HG03139 (cell line): ENCODE data around the gene SYK.
A peak's percentile ranks its signal among the peaks of the same experiment; 100 is the strongest.
"Not testable (repeated sequence)": the region's sequence is repeated elsewhere in the genome, so short reads cannot be mapped to it uniquely, and the experiment has no call there.

Experiments
- ATAC-seq: cut with Tn5 transposase; IDR thresholded peaks from one replicate; pipeline ENCODE4 v1.9.1; 2021; ENCODE audit not compliant: unreplicated experiment

SYK gene

DNA sequence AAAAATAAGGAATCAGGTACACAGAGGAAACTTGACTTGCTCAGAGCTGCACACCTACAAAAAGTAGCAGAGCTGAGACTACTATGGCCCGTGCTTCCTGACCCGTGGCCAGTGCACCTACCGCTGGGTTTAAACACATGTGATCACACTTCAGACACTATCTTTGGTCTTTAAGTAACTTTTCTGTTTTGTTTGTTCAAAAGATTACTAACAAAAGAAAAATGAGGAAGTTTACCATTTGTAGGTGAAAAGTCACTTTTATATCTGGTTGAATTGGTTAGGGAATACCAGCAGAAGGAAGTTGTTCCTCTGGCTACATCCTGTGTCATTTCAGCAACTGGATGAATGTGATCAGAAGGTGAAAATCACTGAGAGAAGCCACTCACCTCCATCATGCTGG is 6.5 kb upstream of the SYK start:
- ATAC-seq, result no peak

DNA sequence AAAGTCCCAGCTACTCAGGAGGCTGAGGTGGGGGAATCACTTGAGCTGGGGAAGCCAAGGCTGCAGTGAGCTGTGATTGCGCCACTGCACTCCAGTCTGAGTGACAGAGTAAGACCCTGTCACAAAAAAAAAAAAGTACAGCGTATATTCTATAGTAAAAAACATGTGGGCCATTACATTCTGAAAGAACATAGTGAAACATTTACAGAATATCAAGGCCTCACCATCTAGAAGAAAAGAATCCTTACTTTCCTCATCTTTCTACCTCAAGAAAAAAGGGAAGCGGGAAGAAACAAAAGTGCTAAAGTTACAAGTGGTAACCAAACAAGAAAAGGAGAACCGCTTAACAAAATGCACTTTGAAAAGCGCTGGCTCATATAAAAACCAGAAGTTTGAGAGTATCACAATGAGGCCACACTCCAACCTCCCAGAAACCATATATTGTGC is 5.7 kb upstream of the SYK start:
- ATAC-seq, result no peak

DNA sequence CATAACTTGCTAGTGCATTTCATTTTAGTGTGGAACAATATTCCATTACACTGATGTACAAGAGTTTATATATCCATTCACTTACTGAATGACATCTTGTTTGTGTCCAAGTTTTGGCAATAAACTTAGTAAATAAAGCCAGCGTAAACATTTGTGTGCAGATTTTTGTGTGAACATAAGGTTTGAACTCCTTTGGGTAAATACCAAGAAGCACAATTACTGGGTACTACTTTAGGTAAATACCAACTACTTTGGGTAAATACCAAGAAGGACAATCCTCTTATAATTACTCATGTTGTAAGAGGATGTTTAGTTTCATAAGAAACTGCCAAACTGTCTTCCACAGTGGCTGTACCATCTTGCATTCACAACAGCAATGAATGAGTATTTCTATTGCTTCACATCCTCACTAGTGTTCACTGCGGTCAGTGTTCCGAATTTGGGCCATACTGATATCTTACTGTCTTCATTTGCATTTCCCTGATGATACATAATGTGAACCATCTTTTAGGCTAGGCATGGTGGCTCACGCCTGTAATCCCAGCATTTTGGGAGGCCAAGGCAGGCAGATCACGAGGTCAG is 2.3 kb upstream of the SYK start:
- ATAC-seq, result no peak

DNA sequence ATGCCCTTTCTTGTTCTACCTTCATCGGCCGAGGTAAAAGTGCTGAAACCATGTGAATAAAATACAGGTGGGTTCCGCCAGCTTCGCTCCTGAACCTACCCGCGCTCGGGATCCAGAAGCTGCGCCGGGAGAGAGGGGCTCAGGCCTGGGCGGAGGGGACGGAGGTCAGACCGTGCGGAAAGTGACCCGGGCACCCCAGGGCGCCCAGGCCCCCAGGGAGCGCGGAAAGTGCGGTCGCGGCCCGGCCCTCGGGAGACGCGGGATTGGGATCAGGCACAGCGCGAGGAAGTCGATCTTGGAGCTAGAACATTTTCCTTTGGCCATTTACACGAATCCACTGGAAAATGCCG is 329 bp downstream of the SYK start:
- ATAC-seq, result no peak

DNA sequence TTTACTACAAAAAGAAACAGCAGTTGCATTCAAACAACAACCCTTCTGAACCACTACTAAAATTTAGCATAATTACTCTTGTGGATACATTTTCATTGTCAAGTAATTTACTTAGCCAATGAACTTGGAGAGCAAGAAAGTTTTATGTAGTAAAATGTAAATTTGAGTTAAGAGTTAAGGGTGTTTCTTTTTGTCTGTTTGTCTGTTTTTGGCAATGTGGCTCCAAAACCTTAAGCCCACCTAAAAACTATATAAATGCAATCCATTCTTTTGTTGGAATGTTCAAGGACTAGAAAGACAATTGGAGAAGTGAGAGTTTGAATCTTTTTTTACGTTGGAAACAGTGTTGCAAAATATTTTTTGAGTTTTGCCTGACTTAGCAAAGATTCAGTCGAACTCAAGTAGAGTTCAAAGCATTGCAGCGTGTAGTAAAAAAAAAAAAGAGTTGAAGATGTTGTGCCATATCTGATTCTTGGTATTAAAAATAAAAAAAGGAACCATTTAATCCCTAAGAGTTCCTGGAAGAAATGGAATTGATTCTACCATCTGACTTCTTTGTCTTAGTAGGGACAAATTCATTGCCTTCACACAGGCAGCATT is 867 bp downstream of the SYK start:
- ATAC-seq, result no peak

DNA sequence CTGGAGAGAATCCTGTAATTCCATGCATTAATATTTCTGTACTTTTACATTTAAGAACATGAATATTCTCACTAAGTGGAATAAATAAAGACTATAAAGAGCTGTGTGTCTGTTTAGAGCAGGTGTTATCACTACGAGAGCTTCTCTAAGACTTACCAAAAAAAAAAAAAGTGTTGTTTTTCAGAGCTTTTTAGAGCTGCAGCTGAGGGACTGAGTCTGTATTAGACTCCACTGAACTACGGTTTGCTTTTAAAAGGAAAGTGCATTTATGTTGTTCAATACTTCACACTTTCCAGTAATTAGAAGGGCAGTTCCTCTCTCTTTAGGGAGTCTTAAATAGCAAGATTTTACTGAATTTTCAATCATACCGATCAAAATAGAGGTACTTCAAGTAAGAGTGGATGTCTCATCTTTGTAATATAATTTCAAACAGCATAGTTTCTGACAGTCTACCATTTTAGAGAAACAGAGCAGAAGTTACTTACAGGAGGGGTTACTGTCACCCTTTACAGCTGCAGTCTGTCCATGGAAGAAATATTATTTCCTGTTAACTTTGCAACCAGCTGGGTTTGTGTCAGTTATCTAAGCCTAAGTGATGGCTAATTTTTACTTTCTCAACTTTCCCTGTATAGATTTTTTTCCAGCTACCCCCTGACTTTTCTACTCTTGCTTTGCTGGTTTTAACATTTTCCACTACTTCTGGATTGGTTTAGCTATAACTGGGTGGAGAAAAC is 2.4 kb downstream of the SYK start:
- ATAC-seq, result no peak

DNA sequence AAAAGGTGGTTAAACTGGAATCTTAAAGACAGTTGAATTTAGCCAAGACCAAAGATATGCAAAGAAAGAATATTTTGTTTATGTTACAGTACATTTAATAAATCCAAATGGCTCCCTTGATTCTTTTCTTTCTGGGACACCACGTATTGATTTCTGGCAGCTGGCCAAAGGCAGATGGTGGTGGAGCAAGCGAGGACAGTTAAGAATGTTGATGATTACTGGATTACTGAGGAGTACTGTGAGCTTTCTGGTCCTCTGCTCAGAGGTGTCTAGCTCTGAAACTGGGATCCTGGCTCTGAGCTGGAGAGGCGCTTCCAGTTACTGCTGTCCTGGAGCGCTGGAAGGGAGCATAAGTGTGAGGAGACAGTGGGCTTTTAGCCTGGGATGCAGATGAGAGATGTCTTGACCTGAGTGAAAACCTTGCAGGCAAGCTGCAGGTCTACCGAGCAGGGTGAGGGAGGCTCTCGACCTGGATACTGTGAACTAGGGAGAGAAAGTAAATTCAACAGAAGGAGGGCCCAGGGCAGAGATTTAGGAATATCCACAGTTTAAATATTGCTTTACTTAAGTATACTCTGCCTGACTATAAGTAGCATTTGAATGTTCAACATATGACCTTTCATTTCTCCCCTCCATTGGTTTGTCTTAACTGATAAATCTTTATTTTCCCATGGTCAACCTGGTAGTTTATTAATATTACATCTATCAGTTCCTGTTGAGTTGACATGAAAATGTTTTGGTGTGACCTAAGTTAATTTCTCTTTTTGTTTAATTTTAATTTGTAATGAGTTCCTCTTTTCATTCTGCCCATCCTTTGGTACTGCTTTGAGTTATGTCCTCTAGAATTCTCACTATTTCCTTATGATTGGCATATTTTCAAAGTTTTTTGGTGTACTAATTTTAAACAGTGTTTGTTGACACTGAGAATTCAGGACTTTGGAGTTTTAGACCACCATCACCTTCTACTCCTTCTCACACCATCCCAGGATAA is 3.7 kb downstream of the SYK start:
- no peak for ATAC-seq

DNA sequence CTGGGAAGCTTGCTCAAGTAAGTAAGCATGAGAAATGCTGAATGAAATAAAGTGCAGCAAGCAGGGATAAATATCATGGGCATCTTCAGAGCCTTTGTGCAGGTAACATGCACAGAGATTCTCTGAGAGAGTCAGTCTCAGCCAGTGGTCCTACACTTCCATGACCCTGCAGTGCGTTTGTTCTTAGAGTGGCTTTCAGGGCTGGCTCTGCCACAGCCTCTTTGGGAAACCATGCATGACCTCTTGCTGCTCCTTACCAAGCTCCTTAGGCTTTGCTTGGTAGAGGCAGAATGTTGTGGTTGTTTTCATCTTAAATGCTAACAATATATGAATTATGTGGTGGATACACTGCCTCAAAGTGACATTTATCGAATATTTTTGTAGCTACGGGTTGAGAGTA is 5.4 kb downstream of the SYK start:
- no peak for ATAC-seq

DNA sequence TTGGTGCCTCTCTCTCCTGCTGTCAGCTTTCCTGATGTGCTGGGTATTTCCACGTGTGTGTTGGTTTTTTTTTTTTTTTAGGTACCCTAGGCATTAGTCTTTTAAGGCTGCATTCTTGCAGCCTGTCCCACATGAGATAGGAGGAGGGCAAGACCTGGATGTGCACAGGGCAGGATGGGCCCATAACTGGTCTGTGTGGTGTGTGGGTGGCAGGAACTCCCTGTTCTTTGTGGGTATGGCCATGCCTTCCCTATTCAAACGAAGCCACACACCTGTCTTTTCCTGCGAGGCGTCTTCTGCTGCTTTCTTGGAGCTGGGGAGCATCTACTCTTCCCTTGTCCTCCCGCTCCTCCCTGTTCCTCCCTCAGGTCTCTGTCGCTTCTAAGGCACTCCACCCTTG is 6.8 kb downstream of the SYK start:
- ATAC-seq, result no peak

DNA sequence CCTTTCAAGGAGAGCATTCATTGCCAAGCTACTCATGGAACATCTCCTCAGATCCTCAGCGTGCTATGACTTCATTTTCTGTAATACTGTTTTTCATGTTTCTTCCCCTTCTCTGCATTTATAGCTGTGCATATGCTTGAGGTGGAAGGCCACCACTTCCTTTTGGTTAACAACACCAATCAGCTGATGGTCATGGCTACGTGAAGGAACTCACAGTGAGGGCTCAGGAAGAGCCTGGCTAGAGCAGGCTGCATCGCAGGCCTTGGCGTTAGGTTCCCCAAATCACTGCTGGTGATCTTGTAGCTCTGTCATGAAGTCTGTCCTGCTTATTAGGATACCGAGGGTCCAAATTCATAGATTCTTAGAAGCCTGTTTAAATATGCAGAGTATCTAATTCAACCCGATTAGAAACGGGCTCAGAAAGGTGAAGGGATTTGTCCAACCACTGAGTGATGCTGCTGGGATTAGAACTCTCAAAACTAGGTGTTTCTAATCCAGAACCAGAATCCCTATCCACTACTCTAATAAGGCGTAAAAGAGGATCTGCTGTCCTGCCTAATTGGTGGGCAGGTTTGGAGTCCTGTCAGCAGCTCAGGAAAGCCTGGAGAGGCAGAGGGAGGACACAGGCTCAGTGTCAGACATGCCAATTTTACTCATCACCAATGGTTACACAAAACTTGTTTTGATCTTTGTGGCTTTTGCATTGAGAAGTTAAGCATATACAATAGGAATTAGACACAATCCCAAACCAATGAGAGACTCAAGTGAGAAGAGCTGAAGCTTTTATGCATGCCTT is 7.5 kb downstream of the SYK start:
- no peak for ATAC-seq

DNA sequence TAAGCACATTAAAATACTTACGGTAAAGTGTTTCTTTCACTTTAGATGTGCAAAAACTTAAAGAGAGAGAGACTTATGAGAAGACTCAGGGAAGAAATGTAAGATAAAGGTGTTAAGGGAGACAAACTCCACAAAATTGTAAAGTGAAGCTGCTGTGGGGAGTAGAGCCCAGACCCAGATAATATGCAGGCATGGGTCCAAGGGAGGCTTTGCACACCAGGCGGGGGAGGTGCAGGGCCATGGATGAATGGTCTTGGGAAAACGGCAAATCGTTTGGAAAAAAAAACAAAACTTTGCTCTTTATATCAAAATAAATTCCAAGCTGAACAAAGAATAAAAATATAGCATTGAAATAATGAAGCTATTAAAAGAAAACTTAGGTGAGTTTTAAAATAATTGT is 9.1 kb downstream of the SYK start:
- ATAC-seq, result no peak

DNA sequence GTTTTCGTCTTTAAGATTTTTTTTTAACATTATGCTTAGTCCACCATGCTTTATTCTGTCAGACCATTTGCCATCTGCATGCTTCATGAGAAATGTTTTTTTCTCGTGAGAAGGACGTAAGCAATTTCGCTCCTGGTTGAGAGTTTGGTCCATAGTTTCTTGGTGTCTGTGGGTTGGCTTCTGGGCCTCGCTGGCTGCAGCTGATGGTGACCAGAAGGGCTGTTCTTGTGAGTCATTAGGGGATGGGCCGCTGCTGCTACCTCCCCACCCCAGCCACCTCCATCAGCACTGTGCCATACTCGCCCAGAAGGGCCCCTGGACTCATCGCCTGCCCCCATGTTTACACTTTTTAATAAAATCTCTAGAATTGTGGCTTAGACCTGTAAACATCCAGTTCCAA is 11.4 kb downstream of the SYK start:
- ATAC-seq, result no peak

DNA sequence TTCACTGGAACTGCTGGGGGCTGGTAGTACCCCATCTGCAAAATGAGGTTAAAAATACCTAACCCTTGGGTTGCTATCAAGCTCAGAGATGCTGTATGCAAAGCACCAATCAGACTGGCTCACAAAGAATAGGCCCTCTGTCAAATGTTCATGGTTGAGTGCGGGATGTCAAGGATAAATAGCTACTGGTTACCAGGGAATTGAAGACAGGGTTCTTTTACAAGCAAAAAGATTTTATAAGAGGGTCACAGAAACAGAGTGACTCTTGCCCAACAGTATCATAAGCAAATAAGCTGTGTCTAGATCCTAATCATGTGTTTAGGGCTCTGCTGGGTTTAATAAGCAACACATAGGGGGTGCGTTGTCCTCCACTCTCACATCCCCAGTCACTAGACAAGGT is 11.9 kb downstream of the SYK start:
- no peak for ATAC-seq

DNA sequence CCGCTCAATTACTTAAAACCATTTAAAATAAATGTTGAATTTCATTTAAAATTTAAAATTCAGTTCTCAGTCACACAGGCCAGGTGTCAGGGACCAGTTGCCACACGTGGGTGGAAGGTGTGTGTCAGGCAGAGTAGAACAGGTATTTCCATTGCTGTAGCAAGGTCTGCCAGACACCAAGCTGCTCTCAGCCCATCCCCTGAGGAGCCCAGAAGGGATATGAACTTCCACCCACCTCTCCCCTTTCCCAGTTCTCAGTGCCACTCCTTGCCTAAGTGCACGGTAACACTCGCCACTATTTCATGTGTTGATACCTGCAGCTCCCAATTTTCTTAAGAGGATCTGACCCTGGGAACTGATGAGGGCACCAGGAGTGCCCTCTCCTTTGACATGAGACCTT is 12.7 kb downstream of the SYK start:
- ATAC-seq, result no peak

DNA sequence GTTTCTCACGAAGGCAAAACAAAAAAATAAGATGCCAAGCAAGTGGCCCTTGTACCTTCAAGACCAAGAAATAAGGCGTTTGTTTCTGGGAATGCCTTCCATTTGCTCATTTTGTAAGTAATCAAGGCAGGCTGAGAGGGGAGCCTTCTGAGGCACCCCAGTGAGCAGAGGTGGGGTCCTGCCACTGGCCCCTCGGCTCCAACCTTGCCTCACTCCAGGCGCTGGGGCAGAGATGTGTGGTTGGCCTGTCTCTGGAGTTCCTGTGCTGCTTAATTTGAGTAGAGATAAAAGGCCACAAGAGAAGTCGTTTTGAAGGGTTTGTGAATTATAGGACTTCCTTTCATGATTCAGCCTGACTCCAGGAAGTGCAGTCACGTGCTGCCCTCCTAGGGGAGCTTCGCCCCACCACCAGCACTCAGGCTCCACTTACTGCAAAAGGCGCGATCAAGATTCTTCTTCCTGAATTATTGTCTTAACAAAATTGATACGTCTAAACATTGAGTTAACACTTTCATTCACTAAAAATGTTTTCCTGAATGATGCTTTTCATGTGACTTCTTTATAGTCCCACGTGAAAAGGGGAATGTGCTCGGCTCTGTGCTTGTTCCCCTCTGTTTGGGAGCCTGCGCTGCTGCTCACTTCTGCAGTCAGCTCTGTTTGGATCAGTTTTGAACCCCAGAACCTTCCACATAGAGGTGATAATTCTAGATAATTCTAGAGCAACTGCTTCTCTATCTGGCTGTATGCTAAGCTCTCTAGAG is 13.7 kb downstream of the SYK start:
- peak; percentile 59 for ATAC-seq

DNA sequence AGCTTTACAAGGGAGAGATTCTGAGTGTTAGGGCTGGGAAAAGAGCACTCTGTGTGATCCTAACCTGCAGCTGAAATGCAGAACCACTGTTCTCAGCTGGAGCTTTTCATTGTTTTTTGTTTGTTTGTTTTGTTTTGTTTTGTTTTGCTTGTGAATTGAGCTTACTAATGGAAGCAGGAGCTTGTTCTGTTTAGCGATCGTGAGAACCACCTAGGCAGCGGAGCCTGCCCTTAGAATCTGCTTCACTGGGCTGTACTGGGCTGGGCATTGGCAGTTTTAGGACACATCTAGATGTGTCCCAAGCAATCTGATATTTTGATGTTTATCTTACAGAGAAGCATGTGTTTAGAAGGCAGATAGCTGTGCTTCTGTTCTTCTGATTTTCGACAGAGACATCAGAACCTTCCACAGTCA is 14.3 kb downstream of the SYK start:
- ATAC-seq, result peak; percentile 12

DNA sequence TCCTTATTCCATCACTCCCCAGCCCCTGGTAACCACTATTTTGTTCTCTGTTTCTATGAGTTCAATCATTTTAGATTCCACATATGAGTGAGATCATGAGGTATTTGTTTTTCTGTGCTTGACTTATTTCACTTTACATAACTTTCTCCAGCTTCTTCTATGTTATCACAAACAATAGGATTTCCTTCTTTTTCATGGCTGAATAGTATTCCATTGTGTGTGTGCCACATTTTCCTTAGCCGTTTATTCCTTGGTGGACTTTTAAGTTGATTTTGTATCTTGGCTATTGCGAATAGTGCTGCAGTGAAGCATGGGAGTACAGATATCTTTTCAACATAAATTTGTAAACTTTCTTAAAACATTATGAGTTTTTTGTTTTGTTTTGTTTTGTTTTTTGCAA is 15.1 kb downstream of the SYK start:
- ATAC-seq, result no peak

DNA sequence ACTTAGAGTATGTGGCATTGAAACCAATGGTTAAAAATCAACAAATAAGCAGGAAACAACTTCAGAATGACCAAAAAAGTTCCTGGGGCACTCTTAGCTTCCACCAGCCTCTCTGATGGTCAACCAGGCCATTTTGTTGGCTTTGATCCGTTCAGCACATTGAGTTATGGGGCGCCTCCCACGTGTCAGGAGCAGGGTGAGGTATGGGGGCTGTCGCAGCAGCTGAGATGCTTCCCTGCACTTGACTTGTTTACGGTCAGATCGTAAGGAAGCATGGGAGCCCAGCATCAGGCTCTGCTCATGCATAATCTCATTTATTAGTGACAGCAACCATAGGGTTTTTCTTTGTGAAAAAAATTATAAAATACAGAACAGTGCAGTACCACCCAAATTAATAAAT is 16.7 kb downstream of the SYK start:
- no peak for ATAC-seq

DNA sequence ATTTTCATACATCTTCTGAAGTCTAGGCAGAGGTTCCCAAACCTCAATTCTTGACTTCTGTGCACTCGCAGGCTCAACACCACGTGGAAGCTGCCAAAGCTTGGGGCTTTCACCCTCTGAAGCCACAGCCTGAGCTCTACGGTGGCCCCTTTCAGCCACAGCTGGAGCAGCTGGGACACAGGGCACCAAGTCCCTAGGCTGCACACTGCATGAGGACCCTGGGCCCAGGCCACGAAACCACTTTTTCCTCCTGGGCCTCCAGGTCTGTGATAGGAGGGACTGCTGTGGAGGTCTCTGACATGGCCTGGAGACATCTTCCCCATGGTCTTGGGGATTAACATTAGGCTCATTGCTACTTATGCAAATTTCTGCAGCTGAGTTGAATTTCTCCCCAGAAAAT is 18.8 kb downstream of the SYK start:
- ATAC-seq, result not testable (repeated sequence)

DNA sequence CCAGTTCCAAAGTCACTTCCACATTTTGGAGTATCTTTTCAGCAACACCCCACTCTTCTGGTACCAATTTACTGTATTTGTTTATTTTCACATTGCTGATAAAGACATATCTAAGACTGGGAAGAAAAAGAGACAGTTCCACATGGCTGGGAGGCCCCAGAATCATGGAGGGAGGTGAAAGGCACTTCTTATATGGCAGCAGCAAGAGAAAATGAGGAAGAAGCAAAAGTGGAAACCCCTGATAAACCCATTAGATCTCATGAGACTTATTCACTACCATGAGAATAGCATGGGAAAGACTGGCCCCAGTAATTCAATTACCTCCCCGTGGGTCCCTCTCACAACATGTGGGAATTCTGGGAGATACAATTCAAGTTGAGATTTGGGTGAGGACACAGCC is 19.6 kb downstream of the SYK start:
- ATAC-seq, result not testable (repeated sequence)
